HepG2 (cell line): Measurements from ENCODE around the gene WNK1. TPM values are rescaled to one million over a fixed set of nuclear protein-coding genes. Genes with fewer than 3 reads are reported as not detected.
A peak's percentile ranks its signal among the peaks of the same experiment; 100 is the strongest.

ENCODE experiments used
- BHLHE40 ChIP-seq: IDR thresholded peaks from 2 replicates; pipeline ENCODE4 v1.6.1; 2011; ENCODE audit warnings: low read length, improper control_type of control experiment
- FOXO4 ChIP-seq: sonication (generic); formaldehyde crosslinking; conservative IDR thresholded peaks from 2 replicates; pipeline ENCODE4 v1.8.1; 2023; ENCODE audit warnings: missing genetic modification reagents
- MTA3 ChIP-seq: sonication (generic); formaldehyde crosslinking; IDR thresholded peaks from 2 replicates; pipeline ENCODE4 v1.4.0; 2020; ENCODE audit warnings: missing genetic modification reagents
- NFE2L1 ChIP-seq: sonication (generic); formaldehyde crosslinking; IDR thresholded peaks from 2 replicates; pipeline ENCODE4 v1.4.0; 2020; ENCODE audit warnings: missing genetic modification reagents, mild to moderate bottlenecking, borderline replicate concordance
- PCBP2 ChIP-seq: fragments of 200-400 bp; formaldehyde crosslinking; optimal IDR thresholded peaks from 2 replicates; pipeline ENCODE3; 2018; ENCODE audit warnings: low read length, low read depth; ENCODE audit not compliant: poor library complexity, severe bottlenecking
- PRDM15 ChIP-seq: sonication (generic); formaldehyde crosslinking; IDR thresholded peaks from 2 replicates; pipeline ENCODE4 v1.4.0; 2020; ENCODE audit warnings: missing genetic modification reagents
- RELA ChIP-seq: sonication (generic); formaldehyde crosslinking; IDR thresholded peaks from 2 replicates; pipeline ENCODE4 v1.4.0; 2020; ENCODE audit warnings: missing genetic modification reagents
- SAP130 ChIP-seq: IDR thresholded peaks from 2 replicates; pipeline ENCODE4 v1.6.1; 2016; ENCODE audit warnings: low read depth
- SIN3B ChIP-seq: fragments of 150-350 bp; IDR thresholded peaks from 2 replicates; pipeline ENCODE4 v1.6.1; 2014; ENCODE audit warnings: low read length
- TFE3 ChIP-seq: IDR thresholded peaks from 2 replicates; pipeline ENCODE4 v1.6.1; 2016
- ZEB1 ChIP-seq: IDR thresholded peaks from 2 replicates; pipeline ENCODE4 v1.6.1; 2012; ENCODE audit warnings: mild to moderate bottlenecking, low read depth, inconsistent platforms; ENCODE audit not compliant: insufficient replicate concordance
- ZNF569 ChIP-seq: sonication (generic); formaldehyde crosslinking; IDR thresholded peaks from 2 replicates; pipeline ENCODE4 v1.5.0; 2020; ENCODE audit warnings: mild to moderate bottlenecking, missing genetic modification reagents, moderate library complexity, borderline replicate concordance
- ZNF841 ChIP-seq: sonication (generic); formaldehyde crosslinking; IDR thresholded peaks from 2 replicates; pipeline ENCODE4 v1.8.1; 2023; ENCODE audit warnings: missing genetic modification reagents, borderline replicate concordance
- polyA plus RNA-seq, 8 experiments: library from polyadenylated mRNA; depleted of rRNA in 3 of 8; stranded (reverse) in 7 of 8; unstranded in 1 of 8; fragments of >200 nt; fragmentation: Illumina TruSeq in 4 of 8; extraction: Trizol in 4 of 8; gene quantifications; 2 replicates each; pipeline versions ENCODE4 v1.2.1 to v1.2.3, GENCODE V29; 2011 to 2016; ENCODE audit warnings: low read depth in 4 of 8, missing spikeins in 1 of 8, mixed read lengths in 1 of 8; ENCODE audit not compliant: insufficient read depth in 1 of 8
- total RNA-seq, 5 experiments: library from RNA; depleted of rRNA; stranded (reverse); fragments of >200 nt; fragmentation: Illumina TruSeq; extraction: Trizol; gene quantifications; 2 replicates each; pipeline ENCODE4 v1.2.3, GENCODE V29; 2016; ENCODE audit warnings: low read depth in 1 of 5
- TF ChIP-seq, protein P1 (sequence below), 2 experiments: IDR thresholded peaks; 2 replicates each; pipeline ENCODE4 v1.6.1; 2011 to 2012; ENCODE audit warnings: low read length in 2 of 2, borderline replicate concordance in 1 of 2, low read depth in 1 of 2, mild to moderate bottlenecking in 1 of 2, moderate library complexity in 1 of 2

The WNK1 gene
- total and polyA plus RNA-seq, 2 of the 13 experiments (the other 11 are each of a cell fraction or from before 2014, with no cell fraction given): 31.1 to 54.8 TPM

- TF ChIP-seq, protein P1, sequence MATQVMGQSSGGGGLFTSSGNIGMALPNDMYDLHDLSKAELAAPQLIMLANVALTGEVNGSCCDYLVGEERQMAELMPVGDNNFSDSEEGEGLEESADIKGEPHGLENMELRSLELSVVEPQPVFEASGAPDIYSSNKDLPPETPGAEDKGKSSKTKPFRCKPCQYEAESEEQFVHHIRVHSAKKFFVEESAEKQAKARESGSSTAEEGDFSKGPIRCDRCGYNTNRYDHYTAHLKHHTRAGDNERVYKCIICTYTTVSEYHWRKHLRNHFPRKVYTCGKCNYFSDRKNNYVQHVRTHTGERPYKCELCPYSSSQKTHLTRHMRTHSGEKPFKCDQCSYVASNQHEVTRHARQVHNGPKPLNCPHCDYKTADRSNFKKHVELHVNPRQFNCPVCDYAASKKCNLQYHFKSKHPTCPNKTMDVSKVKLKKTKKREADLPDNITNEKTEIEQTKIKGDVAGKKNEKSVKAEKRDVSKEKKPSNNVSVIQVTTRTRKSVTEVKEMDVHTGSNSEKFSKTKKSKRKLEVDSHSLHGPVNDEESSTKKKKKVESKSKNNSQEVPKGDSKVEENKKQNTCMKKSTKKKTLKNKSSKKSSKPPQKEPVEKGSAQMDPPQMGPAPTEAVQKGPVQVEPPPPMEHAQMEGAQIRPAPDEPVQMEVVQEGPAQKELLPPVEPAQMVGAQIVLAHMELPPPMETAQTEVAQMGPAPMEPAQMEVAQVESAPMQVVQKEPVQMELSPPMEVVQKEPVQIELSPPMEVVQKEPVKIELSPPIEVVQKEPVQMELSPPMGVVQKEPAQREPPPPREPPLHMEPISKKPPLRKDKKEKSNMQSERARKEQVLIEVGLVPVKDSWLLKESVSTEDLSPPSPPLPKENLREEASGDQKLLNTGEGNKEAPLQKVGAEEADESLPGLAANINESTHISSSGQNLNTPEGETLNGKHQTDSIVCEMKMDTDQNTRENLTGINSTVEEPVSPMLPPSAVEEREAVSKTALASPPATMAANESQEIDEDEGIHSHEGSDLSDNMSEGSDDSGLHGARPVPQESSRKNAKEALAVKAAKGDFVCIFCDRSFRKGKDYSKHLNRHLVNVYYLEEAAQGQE (IDR thresholded peaks at IDR 0.05; ENCODE audit: borderline replicate concordance in 1 of 2, low read depth in 1 of 2, low read length in 2 of 2): no peak
- TF ChIP-seq PCBP2 (no peak), SIN3B (peak; percentile 50; the same call in 1 of the 2 replicates), ZEB1 (no peak), NFE2L1 (CRISPR knock-in tag) (no peak), SAP130 (CRISPR knock-in tag) (peak; percentile 87), FOXO4 (CRISPR knock-in tag) (0 out of 2 replicates have a peak, but pooled peaks have one; percentile 67), ZNF569 (no peak), RELA (CRISPR knock-in tag) (no peak; the same call in 1 of the 2 replicates), ZNF841 (CRISPR knock-in tag) (peak; percentile 65; the same call in 1 of the 2 replicates), MTA3 (CRISPR knock-in tag) (no peak), TFE3 (CRISPR knock-in tag) (0 out of 2 replicates have a peak, but pooled peaks have one; percentile 27), BHLHE40 (no peak), PRDM15 (CRISPR knock-in tag) (peak; percentile 60; the same call in 1 of the 2 replicates)
Measured at GRCh38 chr12:751192-751998, 984 bp upstream of the WNK1 start (continued).
